ENCODE measurements around the gene RBPJ.

RBPJ gene

DNA sequence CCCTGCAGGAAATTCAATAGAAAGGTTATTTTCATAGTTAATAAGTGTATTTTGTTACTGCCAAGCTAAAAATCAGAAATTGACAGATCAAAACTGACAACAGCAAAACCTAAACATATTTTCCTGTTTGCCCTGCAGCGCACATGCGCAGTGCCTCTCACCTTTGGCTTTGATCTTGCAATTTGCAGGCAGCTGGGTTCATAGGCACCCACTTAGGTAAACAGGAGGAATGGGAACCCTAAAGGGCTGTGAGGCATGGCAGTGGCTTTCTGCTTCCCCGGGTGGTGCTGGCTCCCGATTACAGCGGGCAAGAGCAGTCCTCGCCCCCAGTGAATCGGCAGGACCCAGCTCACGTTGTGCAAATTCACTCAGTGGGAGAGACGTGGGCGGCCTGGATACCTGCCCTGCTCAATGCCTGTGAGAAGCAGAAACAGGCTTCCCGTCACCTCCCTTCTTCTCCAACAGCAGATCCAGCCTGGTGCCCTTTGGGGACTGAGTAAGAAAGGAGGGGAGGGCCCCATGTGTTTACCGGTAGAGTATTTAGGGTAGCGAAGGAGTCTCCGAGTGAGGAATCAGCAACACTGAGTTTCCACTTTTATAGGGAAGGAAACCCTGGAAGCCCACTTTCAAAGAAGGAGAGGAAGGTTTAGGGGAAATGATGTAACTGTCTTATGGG lies 143.7 kb downstream of the RBPJ start:
- no peak for DNase-seq

DNA sequence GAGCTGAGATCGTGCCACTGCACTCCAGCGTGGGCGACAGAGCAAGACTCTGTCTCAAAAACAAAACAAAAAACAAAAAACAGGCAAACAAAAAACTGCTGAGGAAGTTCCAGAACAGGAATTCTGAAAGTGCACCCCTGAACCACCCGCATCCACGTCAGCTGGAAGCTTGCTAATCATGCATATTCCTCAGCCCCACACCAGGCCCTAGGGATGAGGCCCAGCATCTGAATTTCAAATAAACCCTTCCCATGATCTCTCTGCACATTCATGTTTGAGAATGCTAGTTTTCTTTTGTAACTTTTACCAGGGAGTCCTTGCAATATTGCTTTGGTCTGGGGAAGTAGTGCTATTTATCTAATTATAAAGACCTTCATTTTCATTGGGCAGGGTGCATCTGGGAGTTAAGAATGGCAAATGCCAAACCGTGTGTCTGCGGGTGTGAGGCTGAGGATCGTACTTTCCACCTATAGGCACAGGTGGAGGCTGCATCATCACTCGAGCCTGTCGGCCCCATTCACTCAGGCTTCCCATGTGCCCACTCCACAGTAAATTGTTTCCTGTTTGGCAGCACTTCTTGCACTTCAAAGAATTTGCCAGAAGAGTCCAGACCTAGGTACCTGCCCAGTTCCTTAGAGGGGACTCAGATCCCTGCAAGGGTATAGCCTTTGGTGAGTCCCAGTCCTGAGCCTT lies 145.9 kb downstream of the RBPJ start:
- no peak for DNase-seq

DNA sequence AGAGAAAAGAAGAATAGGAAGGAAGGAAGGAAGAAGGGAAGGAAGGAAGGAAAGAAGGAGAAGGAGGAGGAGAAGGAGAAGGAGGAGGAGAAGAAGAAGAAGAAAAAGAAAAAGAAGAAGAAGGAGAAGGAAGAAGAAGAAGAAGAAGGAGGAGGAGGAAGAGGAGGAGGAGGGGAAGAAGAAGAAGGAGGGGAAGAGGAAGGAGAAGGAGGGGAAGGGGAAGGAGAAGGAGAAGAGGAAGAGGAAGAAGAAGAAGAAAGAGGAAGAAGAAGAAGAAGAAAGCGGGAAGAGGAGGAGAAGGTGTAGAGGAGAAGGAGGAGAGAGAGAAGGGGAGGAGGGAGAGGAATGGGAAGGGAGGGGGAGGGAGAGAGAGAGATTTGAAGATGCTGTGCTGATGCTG lies 146.9 kb downstream of the RBPJ start:
- DNase-seq, result no peak

DNA sequence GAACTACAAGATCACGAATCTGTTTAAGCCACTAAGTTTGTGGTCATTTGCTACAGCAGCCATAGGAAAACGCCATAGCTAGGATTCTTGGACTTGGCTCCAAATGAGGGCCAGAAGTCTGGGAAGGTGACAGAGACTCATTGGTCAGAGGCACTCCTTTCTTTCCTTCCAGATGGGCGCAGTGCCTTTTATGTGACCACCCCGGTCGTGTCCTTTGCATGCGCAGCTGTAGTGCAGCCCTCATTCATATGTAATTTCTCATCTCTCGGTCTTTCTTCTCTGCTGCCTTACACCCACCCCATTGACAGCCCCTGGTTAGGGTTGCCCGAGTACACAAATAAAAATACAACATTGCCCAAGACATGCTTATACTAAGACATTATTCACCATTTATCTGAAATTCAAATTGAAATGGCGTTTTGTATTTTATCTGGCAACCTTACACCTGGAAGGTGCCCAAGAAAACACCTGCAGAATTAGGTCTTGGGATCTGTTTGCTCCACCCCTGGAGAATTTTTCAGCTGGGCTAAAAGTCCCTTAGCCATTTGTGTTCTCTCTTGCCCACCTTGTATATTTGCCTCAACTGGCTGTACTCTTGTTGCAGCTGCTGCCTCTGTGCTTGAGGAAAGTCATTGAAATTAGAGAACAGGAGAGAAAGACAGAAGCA lies 147.6 kb downstream of the RBPJ start:
- DNase-seq, result no peak

DNA sequence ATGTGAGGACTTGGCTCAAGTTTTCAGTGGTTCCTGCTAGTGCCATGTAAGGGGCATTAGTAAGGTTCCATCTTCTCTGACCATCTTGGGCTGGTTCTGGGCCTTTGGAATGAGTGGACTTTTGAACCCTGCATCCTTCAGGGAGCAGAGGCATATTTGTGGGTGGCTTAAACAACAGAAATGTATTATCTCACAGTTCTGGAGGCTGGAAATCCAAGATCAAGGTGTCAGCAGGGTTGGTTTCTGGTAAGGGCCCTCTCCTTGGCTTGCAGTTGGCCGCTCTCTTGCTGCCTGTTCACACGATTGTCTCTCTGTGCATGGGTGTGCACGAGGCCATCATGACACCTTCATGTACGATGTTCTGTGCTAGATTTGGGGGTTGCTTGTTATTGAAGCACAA lies 148.2 kb downstream of the RBPJ start:
- no peak for DNase-seq

DNA sequence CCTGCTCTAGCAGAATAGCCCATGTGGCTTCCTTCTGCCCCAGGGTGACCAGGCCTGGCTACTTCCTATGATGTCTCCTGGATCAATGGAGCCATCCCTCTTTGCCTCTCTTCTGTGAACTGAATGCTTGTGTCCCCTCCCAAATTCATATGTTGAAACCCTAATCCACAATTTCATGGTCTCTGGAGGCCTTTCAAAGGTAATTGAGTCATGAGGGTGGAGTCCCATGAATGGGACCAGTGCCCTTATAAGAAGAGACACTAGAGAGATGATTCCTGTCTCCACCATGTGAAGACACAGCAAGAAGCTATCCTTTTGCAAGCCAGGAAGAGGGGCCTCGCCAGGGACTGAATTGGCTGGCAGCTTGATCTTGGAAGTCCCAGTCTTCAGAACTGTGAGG lies 151.1 kb downstream of the RBPJ start:
- no peak for DNase-seq

DNA sequence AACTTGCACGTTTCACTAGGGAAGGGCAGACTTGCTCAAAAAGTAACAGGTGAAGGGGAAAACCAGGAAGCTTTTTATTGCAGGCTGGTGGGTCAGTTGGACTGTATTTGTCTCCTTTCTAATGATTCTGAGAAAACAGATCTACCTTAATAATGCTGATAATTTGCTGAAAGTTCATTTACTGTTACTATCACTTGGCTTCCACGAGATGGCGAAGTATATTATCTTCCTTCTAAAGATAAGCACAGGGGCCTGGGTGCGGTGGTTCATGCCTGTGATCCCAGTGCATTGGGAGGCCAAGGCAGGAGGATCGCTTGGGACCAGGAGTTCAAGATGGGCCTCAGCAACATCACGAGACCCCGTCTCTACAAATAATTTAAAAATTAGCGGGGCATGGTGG lies 153.1 kb downstream of the RBPJ start:
- DNase-seq, result no peak

DNA sequence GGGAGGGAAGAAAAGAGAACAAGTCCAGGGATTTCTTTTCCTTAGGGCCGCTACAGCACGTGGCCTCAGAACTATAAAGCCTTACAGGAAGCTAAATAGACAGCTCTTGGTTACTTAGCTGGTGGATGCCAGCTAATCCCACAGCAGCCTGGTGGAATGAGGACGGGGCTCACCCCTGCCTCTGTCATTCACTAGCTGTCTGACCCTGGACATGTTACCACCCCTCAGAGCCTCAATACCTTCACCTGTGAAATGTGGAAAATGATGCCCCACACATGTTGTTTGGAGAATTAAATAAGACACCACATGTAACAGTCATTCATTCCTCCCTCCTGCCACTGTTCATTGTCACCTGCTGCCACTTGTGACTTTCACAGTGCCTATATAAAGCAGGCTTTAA lies 153.7 kb downstream of the RBPJ start:
- no peak for DNase-seq

DNA sequence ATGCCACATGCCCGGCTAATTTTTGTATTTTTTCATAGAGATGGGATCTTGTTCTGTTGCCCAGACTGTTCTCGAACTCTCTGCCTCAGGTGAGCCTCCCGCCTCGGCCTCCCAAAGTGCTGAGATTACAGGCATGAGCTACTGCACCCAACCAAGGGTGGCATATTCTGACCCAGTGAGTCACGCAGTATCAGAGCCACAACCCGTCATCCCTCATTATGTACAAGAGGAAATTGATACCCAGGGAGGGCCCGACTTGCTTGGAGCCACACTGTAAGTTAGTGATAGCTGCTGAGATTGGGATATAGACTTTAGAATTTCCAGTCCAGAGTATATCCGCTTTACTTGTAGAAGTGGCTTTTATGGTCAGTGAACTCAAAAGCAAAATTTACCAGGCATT lies 154.9 kb downstream of the RBPJ start:
- no peak for DNase-seq

DNA sequence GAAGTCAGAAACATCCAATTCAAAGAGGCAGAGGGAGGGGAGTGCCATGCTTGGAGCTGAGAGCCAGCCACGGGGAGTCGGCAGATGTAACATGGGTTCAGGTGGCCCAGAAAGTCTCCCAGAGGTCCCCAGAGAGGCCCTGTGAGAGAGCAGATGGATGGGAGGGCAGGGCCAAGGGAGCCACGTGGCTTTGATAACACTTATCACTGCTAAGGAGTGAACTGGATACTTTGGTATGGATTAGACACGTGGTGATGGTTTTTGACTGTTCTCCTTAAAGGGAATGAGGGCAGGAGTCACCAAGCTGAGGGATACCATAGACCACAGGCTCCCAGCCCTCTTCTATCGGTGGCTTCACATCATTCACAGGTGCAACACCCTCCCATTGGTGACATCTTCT lies 155.7 kb downstream of the RBPJ start:
- no peak for DNase-seq

DNA sequence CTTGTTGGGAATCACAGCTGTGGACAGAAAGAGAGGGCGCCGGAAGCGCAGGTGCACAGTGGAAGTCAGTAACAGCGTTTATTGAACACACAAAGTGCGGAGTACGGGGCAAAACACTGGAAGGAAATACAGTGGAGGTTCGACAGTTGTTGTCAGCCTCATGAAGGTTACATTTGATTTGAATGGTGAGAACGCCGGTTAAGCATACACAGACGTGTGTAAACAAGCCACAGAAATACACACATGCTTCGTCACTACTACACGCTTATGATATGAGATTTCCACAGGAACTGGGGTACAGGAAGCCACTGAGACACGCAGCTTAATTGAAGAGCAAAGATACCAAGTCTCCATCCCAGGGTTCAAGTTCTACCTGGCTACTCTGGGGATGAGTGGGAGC lies 157.5 kb downstream of the RBPJ start:
- no peak for DNase-seq

DNA sequence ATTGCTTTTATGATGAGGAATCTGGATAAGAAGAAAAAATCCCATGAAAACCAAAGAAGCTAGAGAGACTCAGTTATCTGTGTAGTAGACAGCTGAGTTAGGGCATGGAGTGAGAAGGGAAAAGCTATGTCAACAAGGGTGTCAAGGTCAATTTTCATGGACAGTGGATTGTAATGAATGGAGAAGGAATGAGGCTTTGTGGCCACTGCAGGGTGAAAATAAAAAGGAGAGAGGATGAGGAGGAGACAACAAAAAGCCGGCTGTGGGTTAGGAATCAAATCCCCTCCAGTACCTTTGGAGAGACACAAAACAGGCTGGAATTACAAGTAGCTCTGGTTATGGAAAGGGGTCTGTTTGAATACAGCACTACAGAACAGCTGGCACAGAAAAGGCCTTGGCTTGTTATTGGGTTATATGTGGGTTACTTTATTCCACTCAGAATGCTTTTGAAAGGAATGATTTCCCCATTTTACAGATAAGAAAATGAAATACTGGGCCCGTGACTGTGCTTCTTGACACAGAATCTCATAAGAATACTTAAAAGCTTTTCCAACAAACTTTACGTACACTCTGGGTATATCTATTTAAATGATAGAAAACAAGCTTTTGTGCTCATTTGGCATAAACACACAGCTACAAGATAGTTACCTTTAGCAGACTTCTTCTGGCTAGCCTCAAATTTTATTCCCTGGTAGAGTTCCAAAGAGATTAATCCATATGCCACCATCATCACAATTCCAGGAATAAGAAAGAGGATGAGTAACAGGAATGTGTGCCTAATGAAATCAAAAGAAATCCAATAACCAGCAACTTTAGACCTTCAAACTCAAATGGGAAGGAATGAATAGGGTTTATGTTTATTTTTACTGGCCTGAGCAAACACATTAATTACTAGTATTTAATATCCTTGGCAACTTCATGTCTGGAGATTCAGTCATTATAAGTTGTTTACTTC lies 162.0 kb downstream of the RBPJ start:
- DNase-seq, result no peak

DNA sequence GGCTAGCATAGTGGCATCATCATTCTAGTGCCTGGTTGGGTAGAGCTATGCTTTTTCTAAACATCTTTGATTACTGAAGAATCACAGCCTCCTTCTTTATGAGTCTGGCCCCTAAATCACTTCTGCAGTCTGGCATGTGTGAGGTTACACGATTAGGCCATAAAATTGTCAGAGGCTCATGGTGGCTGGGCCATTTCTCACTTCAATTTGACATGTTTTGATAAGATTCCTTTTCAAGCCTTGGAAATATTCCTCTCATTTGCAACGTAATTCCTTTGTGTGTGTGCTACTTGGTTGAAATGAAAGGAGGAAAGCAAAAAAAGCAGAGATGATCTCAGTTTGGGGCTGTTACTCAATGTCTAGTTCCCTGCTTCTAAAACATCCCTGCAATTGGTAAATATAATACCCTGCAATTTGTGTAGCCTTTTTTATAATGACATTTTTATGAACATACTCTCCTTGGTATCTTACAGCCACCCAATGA lies 163.3 kb downstream of the RBPJ start:
- no peak for DNase-seq

DNA sequence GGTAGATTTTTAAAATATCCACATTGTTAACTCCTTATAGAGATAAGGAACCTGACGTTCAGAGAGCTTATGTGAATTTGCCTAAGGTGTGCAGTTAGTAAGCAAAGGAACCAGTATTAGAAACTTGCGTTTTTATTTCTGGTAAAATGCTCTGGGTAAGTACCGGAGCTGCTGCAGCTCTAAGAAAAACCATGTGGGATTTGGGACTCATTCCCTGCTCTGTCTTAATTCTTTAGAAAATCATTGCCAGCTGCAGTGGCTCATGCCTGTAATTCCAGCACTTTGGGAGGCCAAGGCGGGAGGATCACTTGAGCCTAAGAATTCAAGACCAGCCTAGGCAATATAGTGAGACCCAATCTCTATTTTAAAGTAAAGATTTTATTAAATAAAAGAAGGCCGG lies 163.7 kb downstream of the RBPJ start:
- DNase-seq, result no peak
